Neuronal stem cell (in vitro differentiated cells): ENCODE measurements around the gene PTPRM.

ENCODE experiments used
- DNase-seq: peaks from one replicate; pipeline ENCODE4 v3.0.0-alpha.2; 2013; ENCODE audit warnings: low spot score
- H2AFZ ChIP-seq: one replicate; pipeline ENCODE4 v1.6.1; 2013; ENCODE audit warnings: mild to moderate bottlenecking, low read length, inconsistent platforms
- H2AK5ac ChIP-seq: 2 replicates; pipeline ENCODE4 v1.6.1; 2013; ENCODE audit warnings: low read depth, mild to moderate bottlenecking, inconsistent platforms, low read length, moderate library complexity, mixed read lengths
- H2BK120ac ChIP-seq: 2 replicates; pipeline ENCODE4 v1.6.1; 2013; ENCODE audit warnings: low read depth, mild to moderate bottlenecking, inconsistent platforms, low read length, moderate library complexity, mixed read lengths
- H2BK12ac ChIP-seq: one replicate; pipeline ENCODE4 v1.6.1; 2013; ENCODE audit warnings: low read length, inconsistent platforms
- H2BK15ac ChIP-seq: 2 replicates; pipeline ENCODE4 v1.6.1; 2013; ENCODE audit warnings: mild to moderate bottlenecking, low read length, inconsistent platforms, mixed read lengths
- H2BK5ac ChIP-seq: one replicate; pipeline ENCODE4 v1.6.1; 2013; ENCODE audit warnings: inconsistent platforms, mild to moderate bottlenecking, low read length, moderate library complexity
- H3K14ac ChIP-seq: one replicate; pipeline ENCODE4 v1.6.1; 2013; ENCODE audit warnings: low read length, inconsistent platforms
- H3K18ac ChIP-seq: 2 replicates; pipeline ENCODE4 v1.6.1; 2013; ENCODE audit warnings: low read length, inconsistent platforms
- H3K23ac ChIP-seq: 2 replicates; pipeline ENCODE4 v1.6.1; 2013; ENCODE audit warnings: low read depth, mild to moderate bottlenecking, mixed read lengths, low read length, inconsistent platforms; ENCODE audit not compliant: poor library complexity
- H3K27ac ChIP-seq: replicated peaks from 3 replicates; pipeline ENCODE4 v1.5.1; 2013; ENCODE audit warnings: low read length, inconsistent platforms
- H3K27me3 ChIP-seq, 3 experiments: 2 replicates each; pipeline ENCODE4 v1.6.1; 2013; ENCODE audit warnings: low read length in 3 of 3, mild to moderate bottlenecking in 2 of 3, inconsistent platforms in 1 of 3, low read depth in 1 of 3, mixed read lengths in 1 of 3, moderate library complexity in 1 of 3; ENCODE audit not compliant: control insufficient read depth in 3 of 3, insufficient read depth in 3 of 3
- H3K36me3 ChIP-seq, 2 donors: replicated peaks in 1 of 2; 2 replicates each; pipeline ENCODE4 v1.6.1; 2013; ENCODE audit warnings: low read length in 2 of 2; ENCODE audit not compliant: control insufficient read depth in 2 of 2, insufficient read depth in 2 of 2
- H3K4ac ChIP-seq: 2 replicates; pipeline ENCODE4 v1.6.1; 2013; ENCODE audit warnings: inconsistent platforms, mild to moderate bottlenecking, low read length, moderate library complexity
- H3K4me1 ChIP-seq, 2 donors: 1 replicate in 1 of 2; 2 replicates in 1 of 2; pipeline ENCODE4 v1.6.1; 2013; ENCODE audit warnings: low read length in 2 of 2, low read depth in 1 of 2; ENCODE audit not compliant: control insufficient read depth in 2 of 2, insufficient read depth in 1 of 2
- H3K4me2 ChIP-seq: one replicate; pipeline ENCODE4 v1.6.1; 2013; ENCODE audit warnings: mild to moderate bottlenecking, low read length, inconsistent platforms; ENCODE audit not compliant: insufficient read depth, poor library complexity, severe bottlenecking
- H3K4me3 ChIP-seq, 2 donors: 2 replicates each; pipeline ENCODE4 v1.5.1; 2013; ENCODE audit warnings: low read length in 2 of 2, mild to moderate bottlenecking in 2 of 2, inconsistent platforms in 1 of 2, moderate library complexity in 1 of 2
- H3K79me1 ChIP-seq: one replicate; pipeline ENCODE4 v1.6.1; 2013; ENCODE audit warnings: low read depth, mild to moderate bottlenecking, inconsistent platforms, low read length, moderate library complexity
- H3K9ac ChIP-seq: one replicate; pipeline ENCODE4 v1.6.1; 2013; ENCODE audit warnings: mild to moderate bottlenecking, low read depth, low read length, inconsistent platforms; ENCODE audit not compliant: poor library complexity
- H3K9me3 ChIP-seq, 2 donors: replicated peaks in 1 of 2; 2 replicates each; pipeline versions ENCODE3 to v1.6.1; 2013; ENCODE audit warnings: low read length in 2 of 2, mild to moderate bottlenecking in 2 of 2, inconsistent platforms in 1 of 2, low read depth in 1 of 2, mixed read lengths in 1 of 2, moderate library complexity in 1 of 2; ENCODE audit not compliant: control insufficient read depth in 2 of 2, insufficient read depth in 1 of 2
- H4K8ac ChIP-seq: one replicate; pipeline ENCODE4 v1.6.1; 2013; ENCODE audit warnings: low read depth, mild to moderate bottlenecking, inconsistent platforms, low read length, moderate library complexity
- H4K91ac ChIP-seq: one replicate; pipeline ENCODE4 v1.6.1; 2013; ENCODE audit warnings: low read length, low read depth, mild to moderate bottlenecking, inconsistent platforms; ENCODE audit not compliant: poor library complexity
- WGBS, 2 donors: extraction: QIAGEN DNeasy Blood & Tissue Kit; methylation state at CpG; one replicate each; pipeline ENCODE4 v1.1.7; 2013; ENCODE audit warnings: missing lambda C conversion rate in 2 of 2, mixed read lengths in 1 of 2; ENCODE audit not compliant: insufficient read length in 2 of 2, insufficient replicate concordance in 1 of 2; ENCODE audit errors: extremely low coverage in 2 of 2; 5-methylcytosine and 5-hydroxymethylcytosine counted together

PTPRM gene

GRCh38 chr18:8029731-8030130 lies 462.6 kb downstream of the PTPRM start:
- H3K18ac ChIP-seq: no peak overlapping the region
- no peak overlapping the region for H2BK15ac ChIP-seq
- H3K4ac ChIP-seq: no peak overlapping the region
- no peak for DNase-seq
- no peak overlapping the region for H2BK12ac ChIP-seq
- no peaks in the 10 kb centered on the region for H3K4me1 ChIP-seq
- H3K9ac ChIP-seq: no peak overlapping the region
- H2AFZ ChIP-seq: no peak overlapping the region
- no CpG with 5 or more reads among the region's 8 CpGs for WGBS, 2 donors
- H3K4me2 ChIP-seq: no peak overlapping the region
- no peak overlapping the region for H3K27ac ChIP-seq
- H3K79me1 ChIP-seq: no peaks in the 10 kb centered on the region
- H4K8ac ChIP-seq: no peak overlapping the region
- H3K27me3 ChIP-seq: no peaks in the 10 kb centered on the region
- H4K91ac ChIP-seq: no peak overlapping the region
- H3K4me3 ChIP-seq: no peak overlapping the region
- no peaks in the 10 kb centered on the region for H3K36me3 ChIP-seq
- no peak overlapping the region for H3K23ac ChIP-seq
- H3K14ac ChIP-seq: no peak overlapping the region
- H2AK5ac ChIP-seq: no peak overlapping the region
- H3K9me3 ChIP-seq: no peaks in the 10 kb centered on the region
- no peak overlapping the region for H2BK5ac ChIP-seq
- no peak overlapping the region for H2BK120ac ChIP-seq

- H3K4me2 ChIP-seq: no peak overlapping the region
Measured at GRCh38 chr18:8030201-8030600, 463.1 kb downstream of the PTPRM start.

GRCh38 chr18:8031496-8031895 lies 464.4 kb downstream of the PTPRM start:
- no peak overlapping the region for H2AFZ ChIP-seq
- no peak overlapping the region for H4K8ac ChIP-seq
- H3K23ac ChIP-seq: no peak overlapping the region
- H3K9ac ChIP-seq: no peak overlapping the region
- H2BK15ac ChIP-seq: no peak overlapping the region
- no peak overlapping the region for H3K27ac ChIP-seq
- no peak overlapping the region for H4K91ac ChIP-seq
- H3K27me3 ChIP-seq: no peaks in the 10 kb centered on the region
- H2AK5ac ChIP-seq: no peak overlapping the region
- H3K18ac ChIP-seq: no peak overlapping the region
- no CpG with 5 or more reads among the region's 3 CpGs for WGBS, 2 donors
- no peak overlapping the region for H3K4me3 ChIP-seq
- H3K14ac ChIP-seq: no peak overlapping the region
- H3K4me1 ChIP-seq: no peaks in the 10 kb centered on the region
- H3K4ac ChIP-seq: no peak overlapping the region
- no peak overlapping the region for H3K4me2 ChIP-seq
- peaks cover 0 to 2% of the 10 kb centered on the region in 2 donors for H3K9me3 ChIP-seq
- H2BK120ac ChIP-seq: no peak overlapping the region
- DNase-seq: no peak
- no peak overlapping the region for H2BK12ac ChIP-seq
- H3K36me3 ChIP-seq: no peaks in the 10 kb centered on the region
- H2BK5ac ChIP-seq: no peak overlapping the region
- no peaks in the 10 kb centered on the region for H3K79me1 ChIP-seq

More at GRCh38 chr18:8030201-8030600, 463.1 kb downstream of the PTPRM start:
- Histone ChIP-seq H3K4ac (no peak overlapping the region), H2BK12ac (no peak overlapping the region), H2AK5ac (no peak overlapping the region), H4K91ac (no peak overlapping the region), H2BK15ac (no peak overlapping the region), H3K18ac (no peak overlapping the region), H3K4me1 (no peaks in the 10 kb centered on the region), H2BK5ac (no peak overlapping the region), H3K4me3 (no peak overlapping the region), H3K14ac (no peak overlapping the region), H2BK120ac (no peak overlapping the region), H4K8ac (no peak overlapping the region), H3K9me3 (peaks cover 0 to 2% of the 10 kb centered on the region in 2 donors), H3K79me1 (no peaks in the 10 kb centered on the region), H3K23ac (no peak overlapping the region), H3K27me3 (no peaks in the 10 kb centered on the region), H3K36me3 (no peaks in the 10 kb centered on the region), H3K9ac (no peak overlapping the region), H2AFZ (no peak overlapping the region), H3K27ac (no peak overlapping the region)
- no peak for DNase-seq
- no CpG with 5 or more reads among the region's 4 CpGs for WGBS, 2 donors

GRCh38 chr18:8034674-8035073 lies 467.6 kb downstream of the PTPRM start:
- no peak overlapping the region for H4K8ac ChIP-seq
- no CpG with 5 or more reads among the region's 1 CpG for WGBS, 2 donors
- no peak overlapping the region for H2AFZ ChIP-seq

More at GRCh38 chr18:8034674-8035073, 467.6 kb downstream of the PTPRM start:
- H3K4me2 ChIP-seq: no peak overlapping the region
- no peak for DNase-seq
- no peaks in the 10 kb centered on the region for H3K27me3 ChIP-seq
- no peak overlapping the region for H3K9ac ChIP-seq
- H3K27ac ChIP-seq: no peak overlapping the region
- H2BK15ac ChIP-seq: no peak overlapping the region
- no peak overlapping the region for H2BK12ac ChIP-seq
- no peak overlapping the region for H3K14ac ChIP-seq
- H2BK120ac ChIP-seq: no peak overlapping the region
- H3K9me3 ChIP-seq: peaks cover 0 to 2% of the 10 kb centered on the region in 2 donors
- H3K23ac ChIP-seq: no peak overlapping the region
- no peak overlapping the region for H4K91ac ChIP-seq
- H3K36me3 ChIP-seq: no peaks in the 10 kb centered on the region
- no peaks in the 10 kb centered on the region for H3K79me1 ChIP-seq
- H3K4me3 ChIP-seq: no peak overlapping the region
- H3K4me1 ChIP-seq: no peaks in the 10 kb centered on the region
- no peak overlapping the region for H3K18ac ChIP-seq
- H2BK5ac ChIP-seq: no peak overlapping the region
- no peak overlapping the region for H2AK5ac ChIP-seq
- no peak overlapping the region for H3K4ac ChIP-seq
